Measurements from ENCODE around the gene PI4KA. TPM values are rescaled to one million over a fixed set of nuclear protein-coding genes. Genes with fewer than 3 reads are reported as not detected.

The PI4KA gene
- total and polyA plus RNA-seq, 2 experiments from 2014 or later, result 17.1 to 38.1 TPM

DNA sequence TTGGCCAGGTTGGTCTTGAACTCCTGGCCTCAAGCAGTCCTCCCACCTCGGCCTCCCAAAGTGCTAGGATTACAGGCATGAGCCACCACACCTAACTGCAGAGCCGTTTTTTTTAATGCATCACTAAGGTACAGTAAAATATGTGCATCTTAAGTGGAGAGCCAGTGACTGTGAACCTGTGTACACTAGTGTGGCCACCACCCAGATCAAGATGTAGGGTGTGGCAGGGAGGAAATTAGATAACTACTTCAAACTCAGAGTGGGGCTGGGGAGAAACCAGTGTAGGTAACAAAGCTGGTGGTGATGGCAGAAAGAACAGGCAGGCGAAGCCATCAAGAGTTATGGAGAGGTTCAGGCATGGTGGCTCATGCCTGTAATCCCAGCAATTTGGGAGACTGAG is 14.6 kb upstream of the PI4KA start:
- TF ChIP-seq, protein P1, sequence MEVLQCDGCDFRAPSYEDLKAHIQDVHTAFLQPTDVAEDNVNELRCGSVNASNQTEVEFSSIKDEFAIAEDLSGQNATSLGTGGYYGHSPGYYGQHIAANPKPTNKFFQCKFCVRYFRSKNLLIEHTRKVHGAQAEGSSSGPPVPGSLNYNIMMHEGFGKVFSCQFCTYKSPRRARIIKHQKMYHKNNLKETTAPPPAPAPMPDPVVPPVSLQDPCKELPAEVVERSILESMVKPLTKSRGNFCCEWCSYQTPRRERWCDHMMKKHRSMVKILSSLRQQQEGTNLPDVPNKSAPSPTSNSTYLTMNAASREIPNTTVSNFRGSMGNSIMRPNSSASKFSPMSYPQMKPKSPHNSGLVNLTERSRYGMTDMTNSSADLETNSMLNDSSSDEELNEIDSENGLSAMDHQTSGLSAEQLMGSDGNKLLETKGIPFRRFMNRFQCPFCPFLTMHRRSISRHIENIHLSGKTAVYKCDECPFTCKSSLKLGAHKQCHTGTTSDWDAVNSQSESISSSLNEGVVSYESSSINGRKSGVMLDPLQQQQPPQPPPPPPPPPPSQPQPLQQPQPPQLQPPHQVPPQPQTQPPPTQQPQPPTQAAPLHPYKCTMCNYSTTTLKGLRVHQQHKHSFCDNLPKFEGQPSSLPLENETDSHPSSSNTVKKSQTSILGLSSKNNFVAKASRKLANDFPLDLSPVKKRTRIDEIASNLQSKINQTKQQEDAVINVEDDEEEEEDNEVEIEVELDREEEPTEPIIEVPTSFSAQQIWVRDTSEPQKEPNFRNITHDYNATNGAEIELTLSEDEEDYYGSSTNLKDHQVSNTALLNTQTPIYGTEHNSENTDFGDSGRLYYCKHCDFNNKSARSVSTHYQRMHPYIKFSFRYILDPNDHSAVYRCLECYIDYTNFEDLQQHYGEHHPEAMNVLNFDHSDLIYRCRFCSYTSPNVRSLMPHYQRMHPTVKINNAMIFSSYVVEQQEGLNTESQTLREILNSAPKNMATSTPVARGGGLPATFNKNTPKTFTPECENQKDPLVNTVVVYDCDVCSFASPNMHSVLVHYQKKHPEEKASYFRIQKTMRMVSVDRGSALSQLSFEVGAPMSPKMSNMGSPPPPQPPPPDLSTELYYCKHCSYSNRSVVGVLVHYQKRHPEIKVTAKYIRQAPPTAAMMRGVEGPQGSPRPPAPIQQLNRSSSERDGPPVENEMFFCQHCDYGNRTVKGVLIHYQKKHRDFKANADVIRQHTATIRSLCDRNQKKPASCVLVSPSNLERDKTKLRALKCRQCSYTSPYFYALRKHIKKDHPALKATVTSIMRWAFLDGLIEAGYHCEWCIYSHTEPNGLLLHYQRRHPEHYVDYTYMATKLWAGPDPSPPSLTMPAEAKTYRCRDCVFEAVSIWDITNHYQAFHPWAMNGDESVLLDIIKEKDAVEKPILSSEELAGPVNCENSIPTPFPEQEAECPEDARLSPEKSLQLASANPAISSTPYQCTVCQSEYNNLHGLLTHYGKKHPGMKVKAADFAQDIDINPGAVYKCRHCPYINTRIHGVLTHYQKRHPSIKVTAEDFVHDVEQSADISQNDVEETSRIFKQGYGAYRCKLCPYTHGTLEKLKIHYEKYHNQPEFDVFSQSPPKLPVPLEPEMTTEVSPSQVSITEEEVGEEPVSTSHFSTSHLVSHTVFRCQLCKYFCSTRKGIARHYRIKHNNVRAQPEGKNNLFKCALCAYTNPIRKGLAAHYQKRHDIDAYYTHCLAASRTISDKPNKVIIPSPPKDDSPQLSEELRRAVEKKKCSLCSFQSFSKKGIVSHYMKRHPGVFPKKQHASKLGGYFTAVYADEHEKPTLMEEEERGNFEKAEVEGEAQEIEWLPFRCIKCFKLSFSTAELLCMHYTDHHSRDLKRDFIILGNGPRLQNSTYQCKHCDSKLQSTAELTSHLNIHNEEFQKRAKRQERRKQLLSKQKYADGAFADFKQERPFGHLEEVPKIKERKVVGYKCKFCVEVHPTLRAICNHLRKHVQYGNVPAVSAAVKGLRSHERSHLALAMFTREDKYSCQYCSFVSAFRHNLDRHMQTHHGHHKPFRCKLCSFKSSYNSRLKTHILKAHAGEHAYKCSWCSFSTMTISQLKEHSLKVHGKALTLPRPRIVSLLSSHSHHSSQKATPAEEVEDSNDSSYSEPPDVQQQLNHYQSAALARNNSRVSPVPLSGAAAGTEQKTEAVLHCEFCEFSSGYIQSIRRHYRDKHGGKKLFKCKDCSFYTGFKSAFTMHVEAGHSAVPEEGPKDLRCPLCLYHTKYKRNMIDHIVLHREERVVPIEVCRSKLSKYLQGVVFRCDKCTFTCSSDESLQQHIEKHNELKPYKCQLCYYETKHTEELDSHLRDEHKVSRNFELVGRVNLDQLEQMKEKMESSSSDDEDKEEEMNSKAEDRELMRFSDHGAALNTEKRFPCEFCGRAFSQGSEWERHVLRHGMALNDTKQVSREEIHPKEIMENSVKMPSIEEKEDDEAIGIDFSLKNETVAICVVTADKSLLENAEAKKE (CRISPR knock-in tag; IDR thresholded peaks at IDR 0.05), result no peak
- TF ChIP-seq POLR2AphosphoS5 (IDR thresholded peaks at IDR 0.05; ENCODE audit: low read depth) (no peak), EZH2phosphoT487 (IDR thresholded peaks at IDR 0.05; ENCODE audit: unreplicated experiment) (no peak), ZNF114 (CRISPR knock-in tag; IDR thresholded peaks at IDR 0.05) (no peak)
- TF ChIP-seq, protein P2, sequence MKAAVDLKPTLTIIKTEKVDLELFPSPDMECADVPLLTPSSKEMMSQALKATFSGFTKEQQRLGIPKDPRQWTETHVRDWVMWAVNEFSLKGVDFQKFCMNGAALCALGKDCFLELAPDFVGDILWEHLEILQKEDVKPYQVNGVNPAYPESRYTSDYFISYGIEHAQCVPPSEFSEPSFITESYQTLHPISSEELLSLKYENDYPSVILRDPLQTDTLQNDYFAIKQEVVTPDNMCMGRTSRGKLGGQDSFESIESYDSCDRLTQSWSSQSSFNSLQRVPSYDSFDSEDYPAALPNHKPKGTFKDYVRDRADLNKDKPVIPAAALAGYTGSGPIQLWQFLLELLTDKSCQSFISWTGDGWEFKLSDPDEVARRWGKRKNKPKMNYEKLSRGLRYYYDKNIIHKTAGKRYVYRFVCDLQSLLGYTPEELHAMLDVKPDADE (IDR thresholded peaks at IDR 0.05), result no peak
- no peak overlapping the region for H2AFZ ChIP-seq

DNA sequence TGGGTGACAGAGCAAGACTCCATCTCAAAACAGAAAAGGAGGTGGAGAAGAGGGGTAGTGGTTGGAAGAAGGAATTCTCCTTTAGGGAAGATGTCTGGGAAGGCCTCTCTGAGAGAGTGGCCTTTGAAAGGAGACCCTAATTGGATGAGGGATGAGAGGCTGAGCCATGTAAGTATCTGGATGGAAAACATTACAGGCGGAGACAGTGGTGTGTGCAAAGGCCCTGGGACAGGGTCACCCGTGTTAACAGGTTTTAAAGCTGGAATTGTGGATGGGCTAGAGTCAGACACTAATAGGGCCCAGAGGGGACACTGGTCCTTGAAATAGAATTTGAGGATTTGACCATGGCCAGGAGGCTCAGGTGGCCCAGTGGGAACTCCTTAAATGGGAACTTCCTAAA is 10.6 kb upstream of the PI4KA start:
- no peak overlapping the region for H3K27ac ChIP-seq (ENCODE audit: low read depth)
- no peaks in the 10 kb centered on the region for H3K27me3 ChIP-seq (ENCODE audit: insufficient read depth)
- H3K4me1 ChIP-seq (ENCODE audit: insufficient read depth), result no peaks in the 10 kb centered on the region
- H3K36me3 ChIP-seq (ENCODE audit: insufficient read depth), result no peaks in the 10 kb centered on the region
- no peak overlapping the region for H2AFZ ChIP-seq
- DNase-seq (ENCODE audit: low spot score) (no peak), ATAC-seq (no peak)
- Mint-ChIP-seq H3K9me3 (no peaks in the 10 kb centered on the region), H3K27ac (no peak overlapping the region), H3K4me3 (no peak overlapping the region), H3K4me1 (peaks cover 4% of the 10 kb centered on the region; the same call in 1 of the 3 replicates), H3K27me3 (ENCODE audit: insufficient read depth, low read depth, poor library complexity) (peaks cover 6% of the 10 kb centered on the region), H3K36me3 (ENCODE audit: low read depth) (peaks cover 4% of the 10 kb centered on the region)
- no peak overlapping the region for H3K4me2 ChIP-seq
- no peaks in the 10 kb centered on the region for H3F3A ChIP-seq (replicated peaks; ENCODE audit: low read depth)
- no peaks in the 10 kb centered on the region for H3K9me2 ChIP-seq (ENCODE audit: insufficient read depth)
- no peak overlapping the region for H3K4me3 ChIP-seq
- H4K20me1 ChIP-seq (replicated peaks; ENCODE audit: insufficient read depth), result no peaks in the 10 kb centered on the region
- no peaks in the 10 kb centered on the region for H3K79me2 ChIP-seq (replicated peaks; ENCODE audit: insufficient read depth)
- no peak for TF ChIP-seq STAT1 (IDR thresholded peaks at IDR 0.05; ENCODE audit: unreplicated experiment)
- TF ChIP-seq ZNF331 (CRISPR knock-in tag; IDR thresholded peaks at IDR 0.05; ENCODE audit: low read depth), result no peak
- TF ChIP-seq, protein P3, sequence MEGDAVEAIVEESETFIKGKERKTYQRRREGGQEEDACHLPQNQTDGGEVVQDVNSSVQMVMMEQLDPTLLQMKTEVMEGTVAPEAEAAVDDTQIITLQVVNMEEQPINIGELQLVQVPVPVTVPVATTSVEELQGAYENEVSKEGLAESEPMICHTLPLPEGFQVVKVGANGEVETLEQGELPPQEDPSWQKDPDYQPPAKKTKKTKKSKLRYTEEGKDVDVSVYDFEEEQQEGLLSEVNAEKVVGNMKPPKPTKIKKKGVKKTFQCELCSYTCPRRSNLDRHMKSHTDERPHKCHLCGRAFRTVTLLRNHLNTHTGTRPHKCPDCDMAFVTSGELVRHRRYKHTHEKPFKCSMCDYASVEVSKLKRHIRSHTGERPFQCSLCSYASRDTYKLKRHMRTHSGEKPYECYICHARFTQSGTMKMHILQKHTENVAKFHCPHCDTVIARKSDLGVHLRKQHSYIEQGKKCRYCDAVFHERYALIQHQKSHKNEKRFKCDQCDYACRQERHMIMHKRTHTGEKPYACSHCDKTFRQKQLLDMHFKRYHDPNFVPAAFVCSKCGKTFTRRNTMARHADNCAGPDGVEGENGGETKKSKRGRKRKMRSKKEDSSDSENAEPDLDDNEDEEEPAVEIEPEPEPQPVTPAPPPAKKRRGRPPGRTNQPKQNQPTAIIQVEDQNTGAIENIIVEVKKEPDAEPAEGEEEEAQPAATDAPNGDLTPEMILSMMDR (conservative IDR thresholded peaks at IDR 0.05; ENCODE audit: low read depth in 2 of 2), result no peak
- no peak for TF ChIP-seq POLR2AphosphoS5 (IDR thresholded peaks at IDR 0.05; ENCODE audit: low read depth)
- TF ChIP-seq, protein P4, sequence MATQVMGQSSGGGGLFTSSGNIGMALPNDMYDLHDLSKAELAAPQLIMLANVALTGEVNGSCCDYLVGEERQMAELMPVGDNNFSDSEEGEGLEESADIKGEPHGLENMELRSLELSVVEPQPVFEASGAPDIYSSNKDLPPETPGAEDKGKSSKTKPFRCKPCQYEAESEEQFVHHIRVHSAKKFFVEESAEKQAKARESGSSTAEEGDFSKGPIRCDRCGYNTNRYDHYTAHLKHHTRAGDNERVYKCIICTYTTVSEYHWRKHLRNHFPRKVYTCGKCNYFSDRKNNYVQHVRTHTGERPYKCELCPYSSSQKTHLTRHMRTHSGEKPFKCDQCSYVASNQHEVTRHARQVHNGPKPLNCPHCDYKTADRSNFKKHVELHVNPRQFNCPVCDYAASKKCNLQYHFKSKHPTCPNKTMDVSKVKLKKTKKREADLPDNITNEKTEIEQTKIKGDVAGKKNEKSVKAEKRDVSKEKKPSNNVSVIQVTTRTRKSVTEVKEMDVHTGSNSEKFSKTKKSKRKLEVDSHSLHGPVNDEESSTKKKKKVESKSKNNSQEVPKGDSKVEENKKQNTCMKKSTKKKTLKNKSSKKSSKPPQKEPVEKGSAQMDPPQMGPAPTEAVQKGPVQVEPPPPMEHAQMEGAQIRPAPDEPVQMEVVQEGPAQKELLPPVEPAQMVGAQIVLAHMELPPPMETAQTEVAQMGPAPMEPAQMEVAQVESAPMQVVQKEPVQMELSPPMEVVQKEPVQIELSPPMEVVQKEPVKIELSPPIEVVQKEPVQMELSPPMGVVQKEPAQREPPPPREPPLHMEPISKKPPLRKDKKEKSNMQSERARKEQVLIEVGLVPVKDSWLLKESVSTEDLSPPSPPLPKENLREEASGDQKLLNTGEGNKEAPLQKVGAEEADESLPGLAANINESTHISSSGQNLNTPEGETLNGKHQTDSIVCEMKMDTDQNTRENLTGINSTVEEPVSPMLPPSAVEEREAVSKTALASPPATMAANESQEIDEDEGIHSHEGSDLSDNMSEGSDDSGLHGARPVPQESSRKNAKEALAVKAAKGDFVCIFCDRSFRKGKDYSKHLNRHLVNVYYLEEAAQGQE (IDR thresholded peaks at IDR 0.05; ENCODE audit: unreplicated experiment), result no peak
- no peak for TF ChIP-seq CREB1 (CRISPR knock-in tag; IDR thresholded peaks at IDR 0.05; ENCODE audit: low read depth)

More for the DNA sequence above, 14.6 kb upstream of the PI4KA start:
- no peak for DNase-seq (ENCODE audit: low spot score)
- no peaks in the 10 kb centered on the region for H3K79me2 ChIP-seq (replicated peaks; ENCODE audit: insufficient read depth)
- no peak for ATAC-seq
- H3K4me3 ChIP-seq, result no peak overlapping the region
- no peaks in the 10 kb centered on the region for H3K4me1 ChIP-seq (ENCODE audit: insufficient read depth)
- Mint-ChIP-seq H3K36me3 (ENCODE audit: low read depth) (peaks cover 4% of the 10 kb centered on the region), H3K9me3 (no peaks in the 10 kb centered on the region), H3K27ac (no peak overlapping the region), H3K4me1 (no peaks in the 10 kb centered on the region), H3K4me3 (no peak overlapping the region), H3K27me3 (ENCODE audit: insufficient read depth, low read depth, poor library complexity) (peaks cover 7% of the 10 kb centered on the region)
- H3F3A ChIP-seq (replicated peaks; ENCODE audit: low read depth), result no peaks in the 10 kb centered on the region
- H4K20me1 ChIP-seq (replicated peaks; ENCODE audit: insufficient read depth), result no peaks in the 10 kb centered on the region
- no peak overlapping the region for H3K27ac ChIP-seq (ENCODE audit: low read depth)
- no peak overlapping the region for H3K4me2 ChIP-seq
- no peaks in the 10 kb centered on the region; the same call in 1 of the 2 replicates for H3K36me3 ChIP-seq (ENCODE audit: insufficient read depth)
- H3K9me2 ChIP-seq (ENCODE audit: insufficient read depth), result no peaks in the 10 kb centered on the region
- no peaks in the 10 kb centered on the region for H3K27me3 ChIP-seq (ENCODE audit: insufficient read depth)
